MM.1S (cell line): ENCODE data around the gene EDN3.

Source experiments
- DNase-seq: peaks from one replicate; pipeline ENCODE4 v3.0.0-alpha.2; 2015
- H2AFZ ChIP-seq: fragments of 300-600 bp; sonication (generic); 2 replicates; pipeline ENCODE4 v1.6.0; 2016; ENCODE audit warnings: antibody characterized with exemption, low read length
- H3F3A ChIP-seq: fragments of 300-600 bp; sonication (generic); 2 replicates; pipeline ENCODE4 v1.6.1; 2016; ENCODE audit warnings: mild to moderate bottlenecking, antibody characterized with exemption, low read length, moderate library complexity, mixed read lengths; ENCODE audit not compliant: insufficient read depth
- H3K27ac ChIP-seq: fragments of 300-600 bp; sonication (generic); 2 replicates; pipeline ENCODE4 v1.5.1; 2016; ENCODE audit warnings: mild to moderate bottlenecking, low read length
- H3K27me3 ChIP-seq: fragments of 300-600 bp; sonication (generic); replicated peaks from 2 replicates; pipeline ENCODE4 v1.6.0; 2016; ENCODE audit warnings: low read length; ENCODE audit not compliant: insufficient read depth
- H3K36me3 ChIP-seq: fragments of 300-600 bp; sonication (generic); replicated peaks from 2 replicates; pipeline ENCODE4 v1.6.1; 2016; ENCODE audit warnings: mild to moderate bottlenecking, low read length, mixed read lengths; ENCODE audit not compliant: insufficient read depth
- H3K4me1 ChIP-seq: fragments of 300-600 bp; sonication (generic); 2 replicates; pipeline ENCODE4 v1.6.1; 2016; ENCODE audit warnings: low read length, mixed read lengths
- H3K4me2 ChIP-seq: fragments of 300-600 bp; sonication (generic); 2 replicates; pipeline ENCODE4 v1.6.0; 2016; ENCODE audit warnings: low read depth, low read length
- H3K4me3 ChIP-seq: fragments of 300-600 bp; sonication (generic); 2 replicates; pipeline ENCODE4 v1.5.1; 2016; ENCODE audit warnings: low read length, mixed read lengths
- H3K79me2 ChIP-seq: fragments of 300-600 bp; sonication (generic); 2 replicates; pipeline ENCODE4 v1.6.1; 2016; ENCODE audit warnings: mixed run types, low read length, mixed read lengths
- H3K9ac ChIP-seq: fragments of 300-600 bp; sonication (generic); 2 replicates; pipeline ENCODE4 v1.6.1; 2016; ENCODE audit warnings: low read length, mixed read lengths
- H3K9me2 ChIP-seq: fragments of 300-600 bp; sonication (generic); replicated peaks from 2 replicates; pipeline ENCODE4 v1.6.1; 2016; ENCODE audit warnings: mild to moderate bottlenecking, low read length, mixed read lengths; ENCODE audit not compliant: insufficient read depth
- H3K9me3 ChIP-seq: fragments of 300-600 bp; sonication (generic); replicated peaks from 2 replicates; pipeline ENCODE4 v1.6.1; 2016; ENCODE audit warnings: mild to moderate bottlenecking, low read length, mixed read lengths; ENCODE audit not compliant: insufficient read depth
- H4K20me1 ChIP-seq: fragments of 300-600 bp; sonication (generic); 2 replicates; pipeline ENCODE4 v1.6.1; 2016; ENCODE audit warnings: mild to moderate bottlenecking, low read length, moderate library complexity, mixed read lengths; ENCODE audit not compliant: insufficient read depth
- CTCF ChIP-seq: fragments of 300-600 bp; sonication (generic); IDR thresholded peaks from 2 replicates; pipeline ENCODE4 v1.5.1; 2016; ENCODE audit warnings: antibody characterized with exemption, low read length, mixed read lengths
- EZH2 ChIP-seq: fragments of 300-600 bp; sonication (generic); optimal IDR thresholded peaks from 2 replicates; pipeline ENCODE3; 2017; ENCODE audit warnings: low read depth, mild to moderate bottlenecking, antibody characterized with exemption, low read length, mixed read lengths
- EZH2phosphoT487 ChIP-seq: fragments of 300-600 bp; sonication (generic); IDR thresholded peaks from 2 replicates; pipeline ENCODE4 v1.6.1; 2018; ENCODE audit warnings: antibody characterized with exemption, low read length

EDN3 gene

GRCh38 chr20:59328071-59328470 is 27.7 kb downstream of the EDN3 start:
- Histone ChIP-seq H3K27me3 (peaks cover 93% of the 10 kb centered on the region), H3F3A (no peaks in the 10 kb centered on the region), H2AFZ (no peak overlapping the region)

GRCh38 chr20:59331721-59332329 is 31.4 kb downstream of the EDN3 start:
- no peak overlapping the region for H3K4me2 ChIP-seq
- DNase-seq, result no peak
- H3K27ac ChIP-seq, result no peak overlapping the region
- TF ChIP-seq CTCF (no peak), EZH2 (no peak), EZH2phosphoT487 (no peak)
- no peak overlapping the region for H2AFZ ChIP-seq
- no peaks in the 10 kb centered on the region for H3F3A ChIP-seq
- no peaks in the 10 kb centered on the region for H3K9me2 ChIP-seq
- H3K9ac ChIP-seq, result no peak overlapping the region
- H3K9me3 ChIP-seq, result no peaks in the 10 kb centered on the region
- H3K27me3 ChIP-seq, result peaks cover 93% of the 10 kb centered on the region
- no peaks in the 10 kb centered on the region for H3K4me1 ChIP-seq
- H3K79me2 ChIP-seq, result no peaks in the 10 kb centered on the region
- H3K36me3 ChIP-seq, result no peaks in the 10 kb centered on the region
- no peaks in the 10 kb centered on the region for H4K20me1 ChIP-seq
- no peak overlapping the region for H3K4me3 ChIP-seq

More at GRCh38 chr20:59328071-59328470, 27.7 kb downstream of the EDN3 start:
- no peaks in the 10 kb centered on the region for H3K9me3 ChIP-seq
- H3K4me1 ChIP-seq, result no peaks in the 10 kb centered on the region
- no peak overlapping the region for H3K4me2 ChIP-seq
- no peaks in the 10 kb centered on the region for H3K9me2 ChIP-seq
- TF ChIP-seq CTCF, result no peak
- no peak for TF ChIP-seq EZH2phosphoT487
- TF ChIP-seq EZH2, result no peak
- no peaks in the 10 kb centered on the region for H3K36me3 ChIP-seq
- H3K27ac ChIP-seq, result no peak overlapping the region
- no peaks in the 10 kb centered on the region for H4K20me1 ChIP-seq
- H3K79me2 ChIP-seq, result no peaks in the 10 kb centered on the region
- no peak for DNase-seq
- no peak overlapping the region for H3K9ac ChIP-seq
- no peak overlapping the region for H3K4me3 ChIP-seq

- no peak for TF ChIP-seq EZH2phosphoT487
- no peak for TF ChIP-seq CTCF
- TF ChIP-seq EZH2, result no peak
- peaks cover 84% of the 10 kb centered on the region for H3K27me3 ChIP-seq
Measured at GRCh38 chr20:59333260-59333845, 32.9 kb downstream of the EDN3 start.

More at GRCh38 chr20:59333260-59333845, 32.9 kb downstream of the EDN3 start:
- H4K20me1 ChIP-seq, result no peaks in the 10 kb centered on the region
- H3K36me3 ChIP-seq, result no peaks in the 10 kb centered on the region
- no peak overlapping the region for H3K4me3 ChIP-seq
- H3K4me2 ChIP-seq, result no peak overlapping the region
- H3K79me2 ChIP-seq, result no peaks in the 10 kb centered on the region
- DNase-seq, result no peak
- no peaks in the 10 kb centered on the region for H3K9me3 ChIP-seq
- H3K4me1 ChIP-seq, result no peaks in the 10 kb centered on the region
- no peak overlapping the region for H2AFZ ChIP-seq
- no peak overlapping the region for H3K9ac ChIP-seq
- H3K9me2 ChIP-seq, result no peaks in the 10 kb centered on the region
- no peaks in the 10 kb centered on the region for H3F3A ChIP-seq
- no peak overlapping the region for H3K27ac ChIP-seq
